Thymus (tissue), 11 donors: ENCODE results near the gene SLC49A3. TPM values are rescaled to one million over a fixed set of nuclear protein-coding genes. Genes with fewer than 3 reads are reported as not detected.
"Not testable (repeated sequence)": the region's sequence is repeated elsewhere in the genome, so short reads cannot be mapped to it uniquely, and the experiment has no call there.

Experiments used
- DNase-seq, 9 donors: peaks; one replicate each; pipeline ENCODE4 v3.0.0-alpha.2; 2013; ENCODE audit warnings: low spot score in 9 of 9, low read depth in 6 of 9, missing footprints in 1 of 9
- H3K27ac ChIP-seq, 2 donors: one replicate each; pipeline ENCODE4 v1.5.1; 2013; ENCODE audit warnings: control low read depth in 1 of 2, low read depth in 1 of 2, low read length in 1 of 2, mild to moderate bottlenecking in 1 of 2, moderate library complexity in 1 of 2
- H3K27me3 ChIP-seq, 2 donors: one replicate each; pipeline ENCODE4 v1.5.1; 2013; ENCODE audit warnings: low read length in 1 of 2; ENCODE audit not compliant: control insufficient read depth in 2 of 2, insufficient read depth in 1 of 2
- H3K36me3 ChIP-seq, 2 donors: one replicate each; pipeline ENCODE4 v1.5.1; 2013; ENCODE audit warnings: low read length in 1 of 2, mild to moderate bottlenecking in 1 of 2, moderate library complexity in 1 of 2; ENCODE audit not compliant: control insufficient read depth in 2 of 2, insufficient read depth in 2 of 2
- H3K4me1 ChIP-seq, 2 donors: one replicate each; pipeline ENCODE4 v1.5.1; 2013; ENCODE audit warnings: low read length in 2 of 2; ENCODE audit not compliant: control insufficient read depth in 2 of 2, insufficient read depth in 2 of 2
- H3K4me3 ChIP-seq, 2 donors: one replicate each; pipeline ENCODE4 v1.5.1; 2013; ENCODE audit warnings: low read length in 2 of 2, control low read depth in 1 of 2, mild to moderate bottlenecking in 1 of 2
- H3K9me3 ChIP-seq, 2 donors: one replicate each; pipeline ENCODE4 v1.5.1; 2013; ENCODE audit warnings: low read length in 1 of 2, mild to moderate bottlenecking in 1 of 2; ENCODE audit not compliant: control insufficient read depth in 2 of 2, insufficient read depth in 1 of 2
- WGBS: extraction: QIAGEN DNeasy Blood & Tissue Kit; methylation state at CpG from one replicate; pipeline ENCODE4 v1.1.7; 2013; 5-methylcytosine and 5-hydroxymethylcytosine counted together
- polyA plus RNA-seq: library from polyadenylated mRNA; stranded (reverse); fragments of 200-250 nt; gene quantifications from one replicate; pipeline ENCODE4 v1.2.3, GENCODE V29; 2013
- total RNA-seq: library from RNA; stranded (reverse); fragments of 120-200 nt; gene quantifications from one replicate; pipeline ENCODE4 v1.2.4, GENCODE V29; 2013
- donor health status: healthy.

SLC49A3 gene
- total and polyA plus RNA-seq, 2 donors, result 1.2 to 4.8 TPM

- Histone ChIP-seq H3K36me3 (peaks cover 46 to 67% of the 10 kb centered on the region in 2 donors), H3K9me3 (peaks cover 0 to 17% of the 10 kb centered on the region in 2 donors)
- 95% methylated on average over 24 of the region's 27 CpGs for WGBS
- not testable (repeated sequence) for H3K27me3 ChIP-seq, H3K4me3 ChIP-seq, DNase-seq, H3K4me1 ChIP-seq, H3K27ac ChIP-seq
Observed at GRCh38 chr4:731954-732353, 43.0 kb upstream of the SLC49A3 start.

- WGBS, result 97% methylated on average over 53 of the region's 68 CpGs
- DNase-seq, H3K4me3 ChIP-seq, H3K4me1 ChIP-seq, H3K27me3 ChIP-seq, H3K27ac ChIP-seq: not testable (repeated sequence)
- Histone ChIP-seq H3K36me3 (peaks cover 42 to 59% of the 10 kb centered on the region in 2 donors), H3K9me3 (peaks cover 0 to 17% of the 10 kb centered on the region in 2 donors)
Observed at GRCh38 chr4:730946-731904, 42.3 kb upstream of the SLC49A3 start.

GRCh38 chr4:730511-730910 is 41.6 kb upstream of the SLC49A3 start:
- Histone ChIP-seq H3K4me3 (no peak overlapping the region), H3K4me1 (no peaks in the 10 kb centered on the region), H3K9me3 (peaks cover 0 to 17% of the 10 kb centered on the region in 2 donors), H3K27me3 (no peaks in the 10 kb centered on the region), H3K36me3 (peaks cover 37 to 55% of the 10 kb centered on the region in 2 donors), H3K27ac (no peak overlapping the region)
- 99% methylated on average over 27 of the region's 27 CpGs for WGBS
- DNase-seq, result no peak

- Histone ChIP-seq H3K36me3 (peaks cover 30 to 46% of the 10 kb centered on the region in 2 donors), H3K27me3 (no peaks in the 10 kb centered on the region), H3K4me1 (no peaks in the 10 kb centered on the region), H3K27ac (no peak overlapping the region), H3K9me3 (peaks cover 0 to 17% of the 10 kb centered on the region in 2 donors), H3K4me3 (no peak overlapping the region)
- no peak for DNase-seq
- 96% methylated on average over 20 of the region's 20 CpGs for WGBS
Observed at GRCh38 chr4:729336-730315, 40.7 kb upstream of the SLC49A3 start.

- WGBS, result 94% methylated on average over 6 of the region's 6 CpGs
- DNase-seq, result no peak
Observed at GRCh38 chr4:727576-727975, 38.6 kb upstream of the SLC49A3 start.

GRCh38 chr4:726838-727237 is 37.9 kb upstream of the SLC49A3 start:
- peaks cover 16 to 37% of the 10 kb centered on the region in 2 donors for H3K36me3 ChIP-seq
- DNase-seq, result no peak

More at GRCh38 chr4:727576-727975, 38.6 kb upstream of the SLC49A3 start:
- H3K27me3 ChIP-seq, result no peaks in the 10 kb centered on the region
- no peak overlapping the region for H3K27ac ChIP-seq
- H3K4me1 ChIP-seq, result no peaks in the 10 kb centered on the region
- peaks cover 19 to 38% of the 10 kb centered on the region in 2 donors for H3K36me3 ChIP-seq
- H3K4me3 ChIP-seq, result no peak overlapping the region
- peaks cover 0 to 17% of the 10 kb centered on the region in 2 donors for H3K9me3 ChIP-seq

GRCh38 chr4:726235-726787 is 37.4 kb upstream of the SLC49A3 start:
- WGBS, result 84% methylated on average over 16 of the region's 16 CpGs
- no peak overlapping the region for H3K27ac ChIP-seq
- no peaks in the 10 kb centered on the region for H3K27me3 ChIP-seq
- no peak for DNase-seq
- H3K4me1 ChIP-seq, result no peaks in the 10 kb centered on the region
- H3K4me3 ChIP-seq, result no peak overlapping the region
- H3K9me3 ChIP-seq, result peaks cover 2 to 16% of the 10 kb centered on the region in 2 donors
- peaks cover 15 to 40% of the 10 kb centered on the region in 2 donors for H3K36me3 ChIP-seq

More at GRCh38 chr4:726838-727237, 37.9 kb upstream of the SLC49A3 start:
- 94% methylated on average over 17 of the region's 17 CpGs for WGBS
- H3K27me3 ChIP-seq, result no peaks in the 10 kb centered on the region
- no peak overlapping the region for H3K4me3 ChIP-seq
- H3K4me1 ChIP-seq, result no peaks in the 10 kb centered on the region
- H3K9me3 ChIP-seq, result peaks cover 2 to 17% of the 10 kb centered on the region in 2 donors
- no peak overlapping the region for H3K27ac ChIP-seq

GRCh38 chr4:725391-726234 is 36.7 kb upstream of the SLC49A3 start:
- Histone ChIP-seq H3K27me3 (no peaks in the 10 kb centered on the region), H3K4me3 (no peak overlapping the region), H3K9me3 (peaks cover 2 to 14% of the 10 kb centered on the region in 2 donors), H3K4me1 (no peaks in the 10 kb centered on the region), H3K27ac (no peak overlapping the region), H3K36me3 (peaks cover 8 to 38% of the 10 kb centered on the region in 2 donors)
- 96% methylated on average over 41 of the region's 41 CpGs for WGBS
- DNase-seq, result no peak
